Neural cell (in vitro differentiated cells): Measurements from ENCODE around the gene SDK2.

ENCODE experiments used
- CTCF ChIP-seq: fragments of 450-650 bp; IDR thresholded peaks from 2 replicates; pipeline ENCODE4 v1.5.1; 2014; ENCODE audit warnings: antibody characterized with exemption, mild to moderate bottlenecking, moderate library complexity; ENCODE audit not compliant: poor library complexity, severe bottlenecking
- EZH2 ChIP-seq: fragments of 200-600, 300-800 bp; shearing (Covaris generic), sonication (generic); IDR thresholded peaks from 2 replicates; pipeline ENCODE4 v1.6.1; 2014; ENCODE audit warnings: antibody characterized with exemption, low read length, borderline replicate concordance, mild to moderate bottlenecking; ENCODE audit not compliant: insufficient read depth, poor library complexity, severe bottlenecking
- SMC3 ChIP-seq: fragments of 450-650 bp; conservative IDR thresholded peaks from 2 replicates; pipeline ENCODE4 v1.6.1; 2014; ENCODE audit warnings: antibody characterized with exemption, mild to moderate bottlenecking, moderate library complexity; ENCODE audit not compliant: poor library complexity

GRCh38 chr17:73396431-73397277, 247.6 kb downstream of the SDK2 start:
- no peak for TF ChIP-seq CTCF
- no peak for TF ChIP-seq EZH2
- no peak for TF ChIP-seq SMC3
